Trophoblast cell (in vitro differentiated cells and primary cell): ENCODE data around the gene RASGRF1.

Experiments used
- DNase-seq, 2 donors: peaks; one replicate each; pipeline ENCODE4 v3.0.0-alpha.2; 2016
- H2AFZ ChIP-seq: 2 replicates; pipeline ENCODE4 v1.6.1; 2013; ENCODE audit warnings: low read length, moderate library complexity, mild to moderate bottlenecking; ENCODE audit not compliant: insufficient read depth, poor library complexity
- H2AK5ac ChIP-seq: 2 replicates; pipeline ENCODE4 v1.6.1; 2013; ENCODE audit warnings: mild to moderate bottlenecking, low read length
- H2BK120ac ChIP-seq: 2 replicates; pipeline ENCODE4 v1.6.1; 2013; ENCODE audit warnings: low read length, mild to moderate bottlenecking, moderate library complexity; ENCODE audit not compliant: insufficient read depth, poor library complexity
- H2BK12ac ChIP-seq: 2 replicates; pipeline ENCODE4 v1.6.1; 2013; ENCODE audit warnings: mild to moderate bottlenecking, low read length, moderate library complexity
- H2BK5ac ChIP-seq: 2 replicates; pipeline ENCODE4 v1.6.1; 2013; ENCODE audit warnings: low read length, low read depth, moderate library complexity, mild to moderate bottlenecking; ENCODE audit not compliant: poor library complexity
- H3K14ac ChIP-seq: 2 replicates; pipeline ENCODE4 v1.6.1; 2013; ENCODE audit warnings: mild to moderate bottlenecking, low read length
- H3K18ac ChIP-seq: 2 replicates; pipeline ENCODE4 v1.6.1; 2013; ENCODE audit warnings: mild to moderate bottlenecking, low read length
- H3K23ac ChIP-seq: 2 replicates; pipeline ENCODE4 v1.6.1; 2013; ENCODE audit warnings: low read length
- H3K27ac ChIP-seq: 2 replicates; pipeline ENCODE4 v1.5.1; 2013; ENCODE audit warnings: low read depth, mild to moderate bottlenecking, inconsistent platforms, low read length, moderate library complexity
- H3K27me3 ChIP-seq: 2 replicates; pipeline ENCODE4 v1.6.1; 2013; ENCODE audit warnings: inconsistent platforms, mild to moderate bottlenecking, low read length, moderate library complexity; ENCODE audit not compliant: insufficient read depth
- H3K36me3 ChIP-seq, 2 experiments: 1 replicate in 1 of 2; 2 replicates in 1 of 2; pipeline ENCODE4 v1.6.1; 2013; ENCODE audit warnings: low read length in 2 of 2, mild to moderate bottlenecking in 2 of 2, moderate library complexity in 1 of 2; ENCODE audit not compliant: insufficient read depth in 2 of 2, control insufficient read depth in 1 of 2
- H3K4ac ChIP-seq: 2 replicates; pipeline ENCODE4 v1.6.1; 2013; ENCODE audit warnings: low read depth, mild to moderate bottlenecking, low read length, moderate library complexity
- H3K4me1 ChIP-seq, 2 experiments: 1 replicate in 1 of 2; 2 replicates in 1 of 2; pipeline ENCODE4 v1.6.1; 2013; ENCODE audit warnings: low read length in 2 of 2, mild to moderate bottlenecking in 2 of 2, moderate library complexity in 1 of 2; ENCODE audit not compliant: insufficient read depth in 2 of 2, control insufficient read depth in 1 of 2
- H3K4me2 ChIP-seq: 2 replicates; pipeline ENCODE4 v1.6.1; 2013; ENCODE audit warnings: inconsistent platforms, mild to moderate bottlenecking, low read length, moderate library complexity
- H3K4me3 ChIP-seq: 2 replicates; pipeline ENCODE4 v1.5.1; 2013; ENCODE audit warnings: mild to moderate bottlenecking, low read depth, low read length, inconsistent platforms
- H3K79me1 ChIP-seq: one replicate; pipeline ENCODE4 v1.6.1; 2013; ENCODE audit warnings: low read length
- H3K79me2 ChIP-seq: 2 replicates; pipeline ENCODE4 v1.6.1; 2013; ENCODE audit warnings: low read length, mild to moderate bottlenecking; ENCODE audit not compliant: control insufficient read depth, insufficient read depth, poor library complexity
- H3K9ac ChIP-seq: 2 replicates; pipeline ENCODE4 v1.6.1; 2013; ENCODE audit warnings: mild to moderate bottlenecking, low read length
- H3K9me3 ChIP-seq: 2 replicates; pipeline ENCODE4 v1.6.1; 2013; ENCODE audit warnings: low read depth, mild to moderate bottlenecking, control low read depth, inconsistent platforms, low read length; ENCODE audit not compliant: insufficient read depth
- H4K12ac ChIP-seq: 2 replicates; pipeline ENCODE4 v1.6.1; 2013; ENCODE audit warnings: low read depth, mild to moderate bottlenecking, low read length, moderate library complexity
- H4K8ac ChIP-seq: 2 replicates; pipeline ENCODE4 v1.6.1; 2013; ENCODE audit warnings: low read depth, mild to moderate bottlenecking, low read length, moderate library complexity
- H4K91ac ChIP-seq: one replicate; pipeline ENCODE4 v1.6.1; 2013; ENCODE audit warnings: low read depth, mild to moderate bottlenecking, low read length, moderate library complexity
- WGBS: extraction: QIAGEN DNeasy Blood & Tissue Kit; methylation state at CpG from one replicate; pipeline ENCODE4 v1.1.7; 2013; ENCODE audit warnings: missing lambda C conversion rate; ENCODE audit not compliant: insufficient read length, insufficient coverage; ENCODE audit errors: extremely low coverage; 5-methylcytosine and 5-hydroxymethylcytosine counted together

Gene RASGRF1

DNA sequence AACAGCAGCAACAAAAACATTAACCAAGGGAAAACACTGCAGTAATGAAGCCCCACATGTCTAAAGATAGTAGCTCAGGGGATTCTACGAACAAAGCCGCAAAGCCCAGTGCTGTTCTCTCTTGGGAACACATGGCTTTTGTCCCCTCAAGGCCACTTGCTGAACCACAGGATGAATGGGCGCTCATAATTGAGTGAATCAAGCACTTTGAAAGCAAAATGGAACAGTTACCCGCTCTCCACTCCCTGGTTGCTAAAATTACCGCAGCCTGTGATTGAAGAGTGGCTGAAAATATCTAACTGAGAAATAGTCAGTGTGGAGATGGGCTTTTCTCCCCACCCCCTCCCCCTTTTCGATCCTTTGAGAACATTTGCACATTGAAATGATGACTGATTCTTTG is 39.6 kb downstream of the RASGRF1 start:
- Histone ChIP-seq H2AK5ac (no peak overlapping the region), H3K14ac (no peak overlapping the region), H3K18ac (no peak overlapping the region), H3K4me3 (no peak overlapping the region), H4K8ac (no peak overlapping the region), H4K91ac (no peak overlapping the region), H3K9me3 (peaks cover 2% of the 10 kb centered on the region), H2BK5ac (no peak overlapping the region), H4K12ac (no peak overlapping the region), H2AFZ (no peak overlapping the region), H3K23ac (no peak overlapping the region), H3K79me2 (no peaks in the 10 kb centered on the region), H3K27me3 (no peaks in the 10 kb centered on the region), H3K36me3 (peaks cover 0 to 4% of the 10 kb centered on the region in 2 experiments), H3K79me1 (no peaks in the 10 kb centered on the region), H2BK120ac (no peak overlapping the region), H3K4ac (no peak overlapping the region), H3K4me1 (peaks cover 0 to 4% of the 10 kb centered on the region in 2 experiments), H3K4me2 (no peak overlapping the region), H3K27ac (no peak overlapping the region), H3K9ac (no peak overlapping the region), H2BK12ac (no peak overlapping the region)
- DNase-seq = no peak
- no CpG with 5 or more reads among the region's 6 CpGs for WGBS

DNA sequence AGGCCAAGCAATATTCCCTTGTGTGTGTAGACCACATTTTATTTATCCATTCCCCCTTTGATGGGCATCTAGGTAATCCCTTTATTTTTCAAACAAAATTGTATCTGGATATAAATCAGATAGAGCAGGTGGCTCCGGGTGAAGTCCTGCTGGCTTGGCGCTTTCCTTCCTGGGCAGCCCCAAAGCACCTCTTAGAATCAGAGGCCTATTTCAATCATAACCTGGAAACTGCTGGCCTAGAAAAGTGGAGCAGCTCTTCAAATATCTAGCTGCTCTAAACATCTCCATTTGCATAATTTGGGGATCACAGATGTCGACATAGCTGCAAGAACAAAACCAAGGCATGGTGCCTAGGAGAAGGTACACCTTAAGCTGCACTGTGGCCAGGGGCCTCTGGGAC is 40.2 kb downstream of the RASGRF1 start:
- peaks cover 0 to 4% of the 10 kb centered on the region in 2 experiments for H3K4me1 ChIP-seq
- no peak overlapping the region for H2AK5ac ChIP-seq
- no peak overlapping the region for H3K14ac ChIP-seq
- H3K18ac ChIP-seq = no peak overlapping the region
- no peak overlapping the region for H4K91ac ChIP-seq
- H3K9ac ChIP-seq = no peak overlapping the region
- no peak overlapping the region for H2BK5ac ChIP-seq
- WGBS = no CpG with 5 or more reads among the region's 3 CpGs
- no peaks in the 10 kb centered on the region for H3K79me2 ChIP-seq
- H3K4me3 ChIP-seq = no peak overlapping the region
- no peaks in the 10 kb centered on the region for H3K9me3 ChIP-seq
- no peaks in the 10 kb centered on the region for H3K27me3 ChIP-seq
- H2BK12ac ChIP-seq = no peak overlapping the region
- no peak overlapping the region for H3K23ac ChIP-seq
- no peak overlapping the region for H3K4ac ChIP-seq
- DNase-seq = no peak
- H3K79me1 ChIP-seq = no peaks in the 10 kb centered on the region
- H3K36me3 ChIP-seq = peaks cover 0 to 4% of the 10 kb centered on the region in 2 experiments
- no peak overlapping the region for H4K8ac ChIP-seq
- H4K12ac ChIP-seq = no peak overlapping the region
- H3K4me2 ChIP-seq = no peak overlapping the region
- H3K27ac ChIP-seq = no peak overlapping the region
- H2BK120ac ChIP-seq = no peak overlapping the region
- no peak overlapping the region for H2AFZ ChIP-seq

DNA sequence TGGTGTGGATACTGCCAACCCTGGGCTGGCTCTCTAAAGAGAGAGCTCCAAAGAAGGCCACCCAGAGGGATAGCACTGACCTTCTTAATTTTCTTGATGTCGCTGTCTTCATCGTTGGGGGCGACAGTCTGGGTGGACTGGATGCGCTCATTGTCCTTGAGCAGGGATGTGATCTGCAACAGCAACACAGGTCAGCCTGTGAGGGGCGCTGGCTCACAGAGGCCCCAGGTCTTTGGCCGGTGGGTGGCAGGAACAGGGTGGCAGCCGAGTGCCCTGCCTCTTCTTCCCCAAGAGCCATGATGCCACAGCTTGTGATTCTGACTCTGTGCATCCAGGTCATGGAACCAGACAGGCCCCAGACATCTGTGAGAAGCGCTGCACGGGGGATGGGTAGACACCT is 41.2 kb downstream of the RASGRF1 start:
- no CpG with 5 or more reads among the region's 9 CpGs for WGBS
- Histone ChIP-seq H4K8ac (no peak overlapping the region), H3K9ac (no peak overlapping the region), H3K36me3 (peaks cover 0 to 4% of the 10 kb centered on the region in 2 experiments), H2BK5ac (no peak overlapping the region), H3K23ac (no peak overlapping the region), H3K4ac (no peak overlapping the region), H2BK12ac (no peak overlapping the region), H3K79me2 (no peaks in the 10 kb centered on the region), H4K91ac (no peak overlapping the region), H3K27me3 (no peaks in the 10 kb centered on the region), H2BK120ac (no peak overlapping the region), H3K4me1 (peaks cover 0 to 4% of the 10 kb centered on the region in 2 experiments), H4K12ac (no peak overlapping the region), H3K18ac (no peak overlapping the region), H3K79me1 (no peaks in the 10 kb centered on the region), H3K9me3 (no peaks in the 10 kb centered on the region), H3K14ac (no peak overlapping the region), H2AFZ (no peak overlapping the region), H3K4me3 (no peak overlapping the region), H3K27ac (no peak overlapping the region), H2AK5ac (no peak overlapping the region), H3K4me2 (no peak overlapping the region)
- DNase-seq = no peak

DNA sequence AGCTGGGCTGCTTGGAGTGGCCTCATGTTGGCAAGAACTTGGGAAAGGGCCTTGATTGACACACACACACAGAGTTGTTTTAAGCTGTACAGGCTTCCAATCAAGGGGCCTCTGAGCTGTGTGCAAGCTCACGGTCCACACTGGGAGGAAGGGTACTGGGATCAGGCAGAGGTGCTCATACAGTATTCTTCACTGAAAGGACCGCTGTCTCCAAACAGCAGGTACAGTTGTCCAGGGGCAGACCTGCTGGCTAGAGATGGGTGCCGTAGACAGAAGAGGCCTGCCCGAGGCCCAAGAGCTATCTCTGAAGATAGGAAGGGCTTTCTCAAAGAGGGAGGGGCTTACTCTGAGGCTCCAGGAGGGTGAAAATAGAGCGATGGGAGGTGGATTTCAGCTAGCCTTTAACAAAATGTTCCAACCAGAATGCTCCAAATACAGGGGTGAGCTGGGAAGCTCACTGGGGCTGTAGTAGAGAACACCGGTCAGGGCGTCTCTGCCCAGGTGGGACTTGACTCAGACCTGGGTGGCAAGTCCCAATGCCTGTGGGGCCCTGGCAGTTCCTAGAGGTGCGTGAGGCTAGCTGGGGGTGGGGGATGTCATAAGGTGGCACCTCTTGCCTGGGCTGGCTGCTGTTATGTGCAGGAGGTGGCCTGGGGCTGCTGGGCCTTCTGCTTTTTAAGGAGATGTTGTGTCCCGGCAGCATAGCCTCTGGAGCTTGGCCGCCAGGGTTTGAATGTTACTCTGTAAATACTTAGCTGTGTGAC is 42.7 kb downstream of the RASGRF1 start:
- Histone ChIP-seq H3K36me3 (peaks cover 0 to 4% of the 10 kb centered on the region in 2 experiments), H3K9ac (no peak overlapping the region), H4K12ac (no peak overlapping the region), H3K27ac (no peak overlapping the region), H4K91ac (no peak overlapping the region), H2BK5ac (no peak overlapping the region), H2BK12ac (no peak overlapping the region), H3K18ac (no peak overlapping the region), H3K4me2 (no peak overlapping the region), H2BK120ac (no peak overlapping the region), H3K14ac (no peak overlapping the region), H2AK5ac (no peak overlapping the region), H3K9me3 (no peaks in the 10 kb centered on the region), H3K23ac (no peak overlapping the region), H4K8ac (no peak overlapping the region), H3K4me1 (peaks cover 0 to 4% of the 10 kb centered on the region in 2 experiments), H3K4me3 (no peak overlapping the region), H3K4ac (no peak overlapping the region), H3K79me1 (no peaks in the 10 kb centered on the region), H3K27me3 (no peaks in the 10 kb centered on the region), H3K79me2 (no peaks in the 10 kb centered on the region), H2AFZ (no peak overlapping the region)
- DNase-seq = no peak
- WGBS = no CpG with 5 or more reads among the region's 10 CpGs
